GM23338 (cell line): ENCODE measurements around the gene RAB13. TPM values are rescaled to one million over a fixed set of nuclear protein-coding genes. Genes with fewer than 3 reads are reported as not detected.
A peak's percentile ranks its signal among the peaks of the same experiment; 100 is the strongest.

Source experiments
- ATAC-seq: fragments of 200-7000 bp; cut with Tn5 transposase; 3 replicates; pipeline ENCODE4 v1.9.1; 2020
- DNase-seq: peaks from one replicate; pipeline ENCODE4 v3.0.0-alpha.2; 2015; ENCODE audit warnings: low spot score
- H2AFZ ChIP-seq: fragments of 200-600 bp; sonication (generic); 2 replicates; pipeline ENCODE4 v1.8.0; 2016; ENCODE audit warnings: antibody characterized with exemption, mild to moderate bottlenecking, moderate library complexity
- H3F3A ChIP-seq: fragments of 200-600 bp; sonication (generic); replicated peaks from 2 replicates; pipeline ENCODE4 v1.8.0; 2017; ENCODE audit warnings: antibody characterized with exemption, mixed run types, low read depth
- H3K27ac ChIP-seq: fragments of 200-600 bp; sonication (generic); 2 replicates; pipeline ENCODE4 v1.6.1; 2016; ENCODE audit warnings: low read depth
- H3K27me3 ChIP-seq: fragments of 200-600 bp; sonication (generic); 2 replicates; pipeline ENCODE4 v1.8.0; 2016; ENCODE audit warnings: mild to moderate bottlenecking, mixed run types, moderate library complexity; ENCODE audit not compliant: insufficient read depth
- H3K36me3 ChIP-seq: fragments of 200-600 bp; sonication (generic); 2 replicates; pipeline ENCODE4 v1.8.0; 2016; ENCODE audit warnings: mild to moderate bottlenecking; ENCODE audit not compliant: insufficient read depth
- H3K4me1 ChIP-seq: fragments of 200-600 bp; sonication (generic); 2 replicates; pipeline ENCODE4 v1.8.0; 2016; ENCODE audit warnings: mild to moderate bottlenecking, moderate library complexity; ENCODE audit not compliant: insufficient read depth
- H3K4me2 ChIP-seq: fragments of 200-600 bp; sonication (generic); 2 replicates; pipeline ENCODE4 v1.7.1; 2017; ENCODE audit warnings: mixed run types
- H3K4me3 ChIP-seq: fragments of 200-600 bp; sonication (generic); 2 replicates; pipeline ENCODE4 v1.6.1; 2016; ENCODE audit warnings: mixed run types
- H3K79me2 ChIP-seq: fragments of 200-600 bp; sonication (generic); replicated peaks from 2 replicates; pipeline ENCODE4 v1.8.0; 2017; ENCODE audit warnings: mild to moderate bottlenecking; ENCODE audit not compliant: insufficient read depth
- H3K9me2 ChIP-seq: fragments of 200-600 bp; sonication (generic); 2 replicates; pipeline ENCODE4 v1.8.0; 2017; ENCODE audit not compliant: insufficient read depth
- H4K20me1 ChIP-seq: fragments of 200-600 bp; sonication (generic); replicated peaks from 2 replicates; pipeline ENCODE4 v1.8.0; 2017; ENCODE audit warnings: mild to moderate bottlenecking; ENCODE audit not compliant: insufficient read depth
- H3K27ac Mint-ChIP-seq: 2 replicates; pipeline ENCODE4 v1.8.0; 2020; ENCODE audit warnings: inconsistent platforms, mild to moderate bottlenecking, moderate library complexity, mixed read lengths
- H3K27me3 Mint-ChIP-seq: 3 replicates; pipeline ENCODE4 v1.8.0; 2022; ENCODE audit warnings: low read depth, mild to moderate bottlenecking, moderate library complexity, mixed read lengths, inconsistent platforms; ENCODE audit not compliant: insufficient read depth, poor library complexity
- H3K36me3 Mint-ChIP-seq: 3 replicates; pipeline ENCODE4 v1.8.0; 2021; ENCODE audit warnings: low read depth, mild to moderate bottlenecking, inconsistent platforms, moderate library complexity, mixed read lengths
- H3K4me1 Mint-ChIP-seq: 3 replicates; pipeline ENCODE4 v1.8.0; 2020; ENCODE audit warnings: mild to moderate bottlenecking, inconsistent platforms, mixed read lengths
- H3K4me3 Mint-ChIP-seq: 3 replicates; pipeline ENCODE4 v1.8.0; 2021; ENCODE audit warnings: moderate library complexity, mild to moderate bottlenecking, inconsistent platforms, mixed read lengths
- H3K9me3 Mint-ChIP-seq: 3 replicates; pipeline ENCODE4 v1.8.0; 2020; ENCODE audit warnings: moderate library complexity, mild to moderate bottlenecking, inconsistent platforms, mixed read lengths
- CREB1 ChIP-seq: fragments of 250-450 bp; sonication (Bioruptor Pico); IDR thresholded peaks from 2 replicates; pipeline ENCODE4 v1.5.0; 2020; ENCODE audit warnings: low read depth, mild to moderate bottlenecking, moderate library complexity
- NANOG ChIP-seq: IDR thresholded peaks from 2 replicates; pipeline ENCODE4 v1.6.1; 2016; ENCODE audit warnings: antibody characterized with exemption, borderline replicate concordance
- POLR2AphosphoS5 ChIP-seq: IDR thresholded peaks from 2 replicates; pipeline ENCODE4 v1.6.1; 2016; ENCODE audit warnings: antibody characterized with exemption, low read depth
- STAT1 ChIP-seq: IDR thresholded peaks from one replicate; pipeline ENCODE4 v1.6.1; 2016; ENCODE audit warnings: antibody characterized with exemption; ENCODE audit not compliant: unreplicated experiment
- ZNF114 ChIP-seq: fragments of 250-450 bp; sonication (Bioruptor Pico); IDR thresholded peaks from 2 replicates; pipeline ENCODE4 v1.5.0; 2020; ENCODE audit warnings: mild to moderate bottlenecking, moderate library complexity
- ZNF331 ChIP-seq: fragments of 250-450 bp; sonication (Bioruptor Pico); IDR thresholded peaks from 2 replicates; pipeline ENCODE4 v1.5.0; 2020; ENCODE audit warnings: low read depth, mild to moderate bottlenecking, moderate library complexity
- polyA plus RNA-seq: library from polyadenylated mRNA; unstranded; fragments of >200 nt; fragmentation: Nextera tagmentation; extraction: Ambion mirVana; gene quantifications from 2 replicates; pipeline ENCODE4 v1.2.1, GENCODE V29; 2016
- total RNA-seq: library from RNA; depleted of rRNA; stranded (reverse); fragments of >200 nt; shearing (Covaris generic); gene quantifications from 2 replicates; pipeline ENCODE4 v1.2.3, GENCODE V29; 2014
- TF ChIP-seq, protein P1 (sequence below): IDR thresholded peaks from 2 replicates; pipeline ENCODE4 v1.6.1; 2016; ENCODE audit warnings: antibody characterized with exemption
- TF ChIP-seq, protein P2 (sequence below): fragments of 250-450 bp; sonication (Bioruptor Pico); IDR thresholded peaks from 2 replicates; pipeline ENCODE4 v1.5.0; 2020; ENCODE audit warnings: mild to moderate bottlenecking, moderate library complexity
- TF ChIP-seq, protein P3 (sequence below), 2 experiments: fragments of 200-600 bp in 1 of 2; sonication (generic) in 1 of 2; conservative IDR thresholded peaks; 2 replicates each; pipeline versions ENCODE4 v1.5.1 to v1.6.1; 2016 to 2017; ENCODE audit warnings: antibody characterized with exemption in 2 of 2, low read depth in 2 of 2, mild to moderate bottlenecking in 2 of 2, moderate library complexity in 1 of 2

The RAB13 gene
- total and polyA plus RNA-seq, 2 experiments from 2014 or later: 38.6 to 171 TPM

DNA sequence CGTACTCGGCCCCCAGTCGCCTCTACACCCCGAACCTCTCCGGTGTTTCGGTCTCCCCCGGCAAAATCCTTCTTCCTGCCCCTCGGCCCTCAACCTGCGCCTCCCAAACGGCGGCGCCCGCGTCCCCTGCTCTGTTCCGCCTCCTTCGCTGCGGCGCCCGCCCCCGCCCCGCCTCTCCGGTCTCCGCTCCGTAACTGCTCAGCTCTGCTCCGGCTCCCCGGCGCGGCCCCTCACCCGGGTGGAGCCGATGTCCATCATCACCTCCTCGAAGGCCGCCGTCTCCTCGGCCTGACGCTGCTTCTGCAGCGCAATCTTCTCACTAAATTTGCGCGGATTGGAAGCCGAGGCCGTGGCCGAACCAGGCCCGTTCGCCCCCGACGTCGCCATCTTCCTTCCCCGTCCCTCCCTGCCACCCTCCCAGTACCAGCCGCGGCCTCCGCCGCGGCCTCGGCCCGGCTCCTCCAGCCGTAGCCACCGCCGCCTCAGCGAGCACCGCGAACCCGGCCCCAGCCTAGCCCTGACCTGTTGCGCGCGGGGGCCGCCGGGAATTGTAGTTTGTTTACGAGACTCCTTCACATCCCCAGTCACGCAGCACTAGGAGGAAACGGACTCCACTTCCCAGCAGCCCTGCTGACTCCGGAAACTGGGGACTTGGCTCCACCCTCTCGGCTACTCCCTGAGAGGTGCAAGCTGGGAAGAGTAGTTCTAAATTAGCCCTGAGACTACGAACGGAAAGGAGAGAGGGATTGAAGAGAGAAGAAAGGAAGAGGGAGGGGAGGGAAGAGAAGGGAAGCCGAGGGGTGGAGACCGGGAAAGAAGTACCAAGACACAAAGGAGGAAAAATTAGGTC is 27.8 kb downstream of the RAB13 start, which contains the start of gene CRTC2:
TSS of gene CRTC2 (minus strand) at position 502 of the 850 bp plus-strand sequence. CDS start at position 387, 115 bp downstream.
- peaks cover 44% of the 10 kb centered on the region for H3K4me1 Mint-ChIP-seq
- 0 out of 2 replicates have a peak within 1 kb of the TSS, but pooled peaks have one; percentile 7 for H2AFZ ChIP-seq

More for the DNA sequence above, 27.8 kb downstream of the RAB13 start, which contains the start of gene CRTC2:
- Mint-ChIP-seq H3K27ac (peak within 1 kb of the TSS; percentile 98), H3K27me3 (peaks cover 30% of the 10 kb centered on the region), H3K36me3 (peaks cover 40% of the 10 kb centered on the region), H3K9me3 (peaks cover 3% of the 10 kb centered on the region; the same call in 2 of the 3 replicates), H3K4me3 (peak within 1 kb of the TSS; percentile 99)
- TF ChIP-seq, protein P1, sequence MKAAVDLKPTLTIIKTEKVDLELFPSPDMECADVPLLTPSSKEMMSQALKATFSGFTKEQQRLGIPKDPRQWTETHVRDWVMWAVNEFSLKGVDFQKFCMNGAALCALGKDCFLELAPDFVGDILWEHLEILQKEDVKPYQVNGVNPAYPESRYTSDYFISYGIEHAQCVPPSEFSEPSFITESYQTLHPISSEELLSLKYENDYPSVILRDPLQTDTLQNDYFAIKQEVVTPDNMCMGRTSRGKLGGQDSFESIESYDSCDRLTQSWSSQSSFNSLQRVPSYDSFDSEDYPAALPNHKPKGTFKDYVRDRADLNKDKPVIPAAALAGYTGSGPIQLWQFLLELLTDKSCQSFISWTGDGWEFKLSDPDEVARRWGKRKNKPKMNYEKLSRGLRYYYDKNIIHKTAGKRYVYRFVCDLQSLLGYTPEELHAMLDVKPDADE: peak; percentile 99
- TF ChIP-seq ZNF114 (CRISPR knock-in tag) (0 out of 2 replicates have a peak, but pooled peaks have one; percentile 23), CREB1 (peak; percentile 70), STAT1 (no peak), ZNF331 (CRISPR knock-in tag) (no peak), POLR2AphosphoS5 (peak; percentile 92), NANOG (no peak)
- TF ChIP-seq, protein P2, sequence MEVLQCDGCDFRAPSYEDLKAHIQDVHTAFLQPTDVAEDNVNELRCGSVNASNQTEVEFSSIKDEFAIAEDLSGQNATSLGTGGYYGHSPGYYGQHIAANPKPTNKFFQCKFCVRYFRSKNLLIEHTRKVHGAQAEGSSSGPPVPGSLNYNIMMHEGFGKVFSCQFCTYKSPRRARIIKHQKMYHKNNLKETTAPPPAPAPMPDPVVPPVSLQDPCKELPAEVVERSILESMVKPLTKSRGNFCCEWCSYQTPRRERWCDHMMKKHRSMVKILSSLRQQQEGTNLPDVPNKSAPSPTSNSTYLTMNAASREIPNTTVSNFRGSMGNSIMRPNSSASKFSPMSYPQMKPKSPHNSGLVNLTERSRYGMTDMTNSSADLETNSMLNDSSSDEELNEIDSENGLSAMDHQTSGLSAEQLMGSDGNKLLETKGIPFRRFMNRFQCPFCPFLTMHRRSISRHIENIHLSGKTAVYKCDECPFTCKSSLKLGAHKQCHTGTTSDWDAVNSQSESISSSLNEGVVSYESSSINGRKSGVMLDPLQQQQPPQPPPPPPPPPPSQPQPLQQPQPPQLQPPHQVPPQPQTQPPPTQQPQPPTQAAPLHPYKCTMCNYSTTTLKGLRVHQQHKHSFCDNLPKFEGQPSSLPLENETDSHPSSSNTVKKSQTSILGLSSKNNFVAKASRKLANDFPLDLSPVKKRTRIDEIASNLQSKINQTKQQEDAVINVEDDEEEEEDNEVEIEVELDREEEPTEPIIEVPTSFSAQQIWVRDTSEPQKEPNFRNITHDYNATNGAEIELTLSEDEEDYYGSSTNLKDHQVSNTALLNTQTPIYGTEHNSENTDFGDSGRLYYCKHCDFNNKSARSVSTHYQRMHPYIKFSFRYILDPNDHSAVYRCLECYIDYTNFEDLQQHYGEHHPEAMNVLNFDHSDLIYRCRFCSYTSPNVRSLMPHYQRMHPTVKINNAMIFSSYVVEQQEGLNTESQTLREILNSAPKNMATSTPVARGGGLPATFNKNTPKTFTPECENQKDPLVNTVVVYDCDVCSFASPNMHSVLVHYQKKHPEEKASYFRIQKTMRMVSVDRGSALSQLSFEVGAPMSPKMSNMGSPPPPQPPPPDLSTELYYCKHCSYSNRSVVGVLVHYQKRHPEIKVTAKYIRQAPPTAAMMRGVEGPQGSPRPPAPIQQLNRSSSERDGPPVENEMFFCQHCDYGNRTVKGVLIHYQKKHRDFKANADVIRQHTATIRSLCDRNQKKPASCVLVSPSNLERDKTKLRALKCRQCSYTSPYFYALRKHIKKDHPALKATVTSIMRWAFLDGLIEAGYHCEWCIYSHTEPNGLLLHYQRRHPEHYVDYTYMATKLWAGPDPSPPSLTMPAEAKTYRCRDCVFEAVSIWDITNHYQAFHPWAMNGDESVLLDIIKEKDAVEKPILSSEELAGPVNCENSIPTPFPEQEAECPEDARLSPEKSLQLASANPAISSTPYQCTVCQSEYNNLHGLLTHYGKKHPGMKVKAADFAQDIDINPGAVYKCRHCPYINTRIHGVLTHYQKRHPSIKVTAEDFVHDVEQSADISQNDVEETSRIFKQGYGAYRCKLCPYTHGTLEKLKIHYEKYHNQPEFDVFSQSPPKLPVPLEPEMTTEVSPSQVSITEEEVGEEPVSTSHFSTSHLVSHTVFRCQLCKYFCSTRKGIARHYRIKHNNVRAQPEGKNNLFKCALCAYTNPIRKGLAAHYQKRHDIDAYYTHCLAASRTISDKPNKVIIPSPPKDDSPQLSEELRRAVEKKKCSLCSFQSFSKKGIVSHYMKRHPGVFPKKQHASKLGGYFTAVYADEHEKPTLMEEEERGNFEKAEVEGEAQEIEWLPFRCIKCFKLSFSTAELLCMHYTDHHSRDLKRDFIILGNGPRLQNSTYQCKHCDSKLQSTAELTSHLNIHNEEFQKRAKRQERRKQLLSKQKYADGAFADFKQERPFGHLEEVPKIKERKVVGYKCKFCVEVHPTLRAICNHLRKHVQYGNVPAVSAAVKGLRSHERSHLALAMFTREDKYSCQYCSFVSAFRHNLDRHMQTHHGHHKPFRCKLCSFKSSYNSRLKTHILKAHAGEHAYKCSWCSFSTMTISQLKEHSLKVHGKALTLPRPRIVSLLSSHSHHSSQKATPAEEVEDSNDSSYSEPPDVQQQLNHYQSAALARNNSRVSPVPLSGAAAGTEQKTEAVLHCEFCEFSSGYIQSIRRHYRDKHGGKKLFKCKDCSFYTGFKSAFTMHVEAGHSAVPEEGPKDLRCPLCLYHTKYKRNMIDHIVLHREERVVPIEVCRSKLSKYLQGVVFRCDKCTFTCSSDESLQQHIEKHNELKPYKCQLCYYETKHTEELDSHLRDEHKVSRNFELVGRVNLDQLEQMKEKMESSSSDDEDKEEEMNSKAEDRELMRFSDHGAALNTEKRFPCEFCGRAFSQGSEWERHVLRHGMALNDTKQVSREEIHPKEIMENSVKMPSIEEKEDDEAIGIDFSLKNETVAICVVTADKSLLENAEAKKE (CRISPR knock-in tag): no peak
- TF ChIP-seq, protein P3, sequence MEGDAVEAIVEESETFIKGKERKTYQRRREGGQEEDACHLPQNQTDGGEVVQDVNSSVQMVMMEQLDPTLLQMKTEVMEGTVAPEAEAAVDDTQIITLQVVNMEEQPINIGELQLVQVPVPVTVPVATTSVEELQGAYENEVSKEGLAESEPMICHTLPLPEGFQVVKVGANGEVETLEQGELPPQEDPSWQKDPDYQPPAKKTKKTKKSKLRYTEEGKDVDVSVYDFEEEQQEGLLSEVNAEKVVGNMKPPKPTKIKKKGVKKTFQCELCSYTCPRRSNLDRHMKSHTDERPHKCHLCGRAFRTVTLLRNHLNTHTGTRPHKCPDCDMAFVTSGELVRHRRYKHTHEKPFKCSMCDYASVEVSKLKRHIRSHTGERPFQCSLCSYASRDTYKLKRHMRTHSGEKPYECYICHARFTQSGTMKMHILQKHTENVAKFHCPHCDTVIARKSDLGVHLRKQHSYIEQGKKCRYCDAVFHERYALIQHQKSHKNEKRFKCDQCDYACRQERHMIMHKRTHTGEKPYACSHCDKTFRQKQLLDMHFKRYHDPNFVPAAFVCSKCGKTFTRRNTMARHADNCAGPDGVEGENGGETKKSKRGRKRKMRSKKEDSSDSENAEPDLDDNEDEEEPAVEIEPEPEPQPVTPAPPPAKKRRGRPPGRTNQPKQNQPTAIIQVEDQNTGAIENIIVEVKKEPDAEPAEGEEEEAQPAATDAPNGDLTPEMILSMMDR (conservative IDR thresholded peaks at IDR 0.05; ENCODE audit: low read depth in 2 of 2): no peak
- Histone ChIP-seq H3K9me2 (no peaks in the 10 kb centered on the region), H3K27ac (peak within 1 kb of the TSS; percentile 93), H3K4me3 (peak within 1 kb of the TSS; percentile 98), H3K27me3 (no peaks in the 10 kb centered on the region), H3F3A (peaks cover 31% of the 10 kb centered on the region), H4K20me1 (peaks cover 25% of the 10 kb centered on the region), H3K4me1 (peaks cover 29% of the 10 kb centered on the region), H3K36me3 (peaks cover 14% of the 10 kb centered on the region), H3K4me2 (peak within 1 kb of the TSS; percentile 99), H3K79me2 (peaks cover 73% of the 10 kb centered on the region)
- peak; percentile 82 for ATAC-seq
- peak; percentile 100 for DNase-seq
